Sigmoid colon (tissue), 7 donors: ENCODE results near the gene ADARB2. TPM values are rescaled to one million over a fixed set of nuclear protein-coding genes. Genes with fewer than 3 reads are reported as not detected.

Experiments used
- DNase-seq: peaks from one replicate; pipeline ENCODE4 v3.0.0-alpha.2; 2019
- H3K27ac ChIP-seq, 4 donors: fragments of 200-600 bp; sonication (generic); one replicate each; pipeline ENCODE4 v1.5.1; 2016 to 2019; ENCODE audit warnings: mild to moderate bottlenecking in 1 of 4
- H3K27me3 ChIP-seq, 3 donors: fragments of 200-600 bp; sonication (generic); one replicate each; pipeline ENCODE4 v1.5.1; 2019; ENCODE audit warnings: mild to moderate bottlenecking in 1 of 3
- H3K36me3 ChIP-seq, 4 donors: fragments of 200-600 bp; sonication (generic); one replicate each; pipeline ENCODE4 v1.5.1; 2016 to 2019
- H3K4me1 ChIP-seq, 4 donors: fragments of 200-600 bp; sonication (generic); one replicate each; pipeline ENCODE4 v1.5.1; 2017 to 2019
- H3K4me3 ChIP-seq, 4 donors: fragments of 200-600 bp; sonication (generic); one replicate each; pipeline ENCODE4 v1.5.1; 2017 to 2019; ENCODE audit warnings: mild to moderate bottlenecking in 2 of 4, moderate library complexity in 1 of 4
- H3K9me3 ChIP-seq, 4 donors: fragments of 200-600 bp in 3 of 4; sonication (generic) in 3 of 4; one replicate each; pipeline versions ENCODE4 v1.5.1 to v1.6.1; 2013 to 2019
- CTCF ChIP-seq, 4 experiments: fragments of 450-650 bp in 3 of 4; fragments of 200-600 bp in 1 of 4; IDR thresholded peaks; one replicate each; pipeline ENCODE4 v1.5.1; 2016 to 2019; ENCODE audit warnings: antibody characterized with exemption in 4 of 4, mild to moderate bottlenecking in 3 of 4, moderate library complexity in 2 of 4
- EP300 ChIP-seq, 4 donors: sonication (generic); formaldehyde crosslinking; IDR thresholded peaks; one replicate each; pipeline ENCODE4 v1.6.1; 2017; ENCODE audit warnings: antibody characterized with exemption in 4 of 4
- POLR2A ChIP-seq, 2 donors: fragments of 450-650 bp; IDR thresholded peaks; one replicate each; pipeline ENCODE4 v1.6.1; 2016; ENCODE audit warnings: antibody characterized with exemption in 2 of 2, mild to moderate bottlenecking in 2 of 2, moderate library complexity in 2 of 2
- POLR2AphosphoS5 ChIP-seq, 4 donors: sonication (generic); formaldehyde crosslinking; IDR thresholded peaks; one replicate each; pipeline ENCODE4 v1.6.1; 2017; ENCODE audit warnings: antibody characterized with exemption in 4 of 4
- WGBS, 2 donors: extraction: QIAGEN DNeasy Blood & Tissue Kit; methylation state at CpG; one replicate each; pipeline ENCODE4 v1.1.7; 2013; 5-methylcytosine and 5-hydroxymethylcytosine counted together
- intact Hi-C: fragments of 100-400 bp; cut with DNase I; formaldehyde crosslinking; loops from one replicate; pipeline ENCODE4 v1.15.1; 2023
- polyA plus RNA-seq, 3 donors: library from polyadenylated mRNA; stranded (reverse); fragments of 200-250 nt; gene quantifications; one replicate each; pipeline ENCODE4 v1.2.3, GENCODE V29; 2013
- total RNA-seq, 4 donors: library from RNA; depleted of rRNA; stranded (reverse); fragments of >200 nt; gene quantifications; one replicate each; pipeline ENCODE4 v1.1.0, GENCODE V29; 2016
- donor health status: healthy with polysubstance abuse.
- donor health status: Bipolar disorder and iron deficiency.
- donor health status: healthy.

The ADARB2 gene
- total and polyA plus RNA-seq, 7 donors, result 0.60 to 5.9 (median 3.5) TPM; not detected in 1

GRCh38 chr10:1188558-1189135 lies 548.7 kb downstream of the ADARB2 start:
- no peak for TF ChIP-seq CTCF (IDR thresholded peaks at IDR 0.05)
- no peak for TF ChIP-seq EP300 (IDR thresholded peaks at IDR 0.05)
- no peak for TF ChIP-seq POLR2AphosphoS5 (IDR thresholded peaks at IDR 0.05)
- no peaks in the 10 kb centered on the region for H3K9me3 ChIP-seq
- DNase-seq, result peak; percentile 46
- H3K4me3 ChIP-seq, result no peak overlapping the region
- 83 to 93% methylated on average over 14 of the region's 14 CpGs for WGBS, 2 donors
- H3K27me3 ChIP-seq, result no peaks in the 10 kb centered on the region
- no peaks in the 10 kb centered on the region for H3K36me3 ChIP-seq
- H3K4me1 ChIP-seq, result no peaks in the 10 kb centered on the region
- intact Hi-C loops, result no loop called here
- H3K27ac ChIP-seq, result peak overlapping the region in 3 of 4 donors; percentile 10 to 62 (median 47)

GRCh38 chr10:1187855-1188557 lies 549.3 kb downstream of the ADARB2 start:
- H3K27me3 ChIP-seq, result peaks cover 0 to 2% (median 0%) of the 10 kb centered on the region in 3 donors
- H3K9me3 ChIP-seq, result no peaks in the 10 kb centered on the region
- no peak for TF ChIP-seq POLR2A (IDR thresholded peaks at IDR 0.05)
- TF ChIP-seq POLR2AphosphoS5 (IDR thresholded peaks at IDR 0.05), result peak in 3 of 4 donors; percentile 41 to 57 (median 46)
- TF ChIP-seq EP300 (IDR thresholded peaks at IDR 0.05), result peak in 3 of 4 donors; percentile 20 to 44 (median 32)
- no peak for TF ChIP-seq CTCF (IDR thresholded peaks at IDR 0.05)
- peak overlapping the region in 3 of 4 donors; percentile 52 to 62 (median 53) for H3K27ac ChIP-seq
- no peaks in the 10 kb centered on the region for H3K4me1 ChIP-seq
- 26 to 70% methylated on average over 11 of the region's 11 CpGs for WGBS, 2 donors
- intact Hi-C loops, result no loop called here
- H3K36me3 ChIP-seq, result no peaks in the 10 kb centered on the region
- DNase-seq, result peak; percentile 53
- H3K4me3 ChIP-seq, result no peak overlapping the region

GRCh38 chr10:1187151-1187854 lies 550.0 kb downstream of the ADARB2 start:
- Histone ChIP-seq H3K36me3 (no peaks in the 10 kb centered on the region), H3K27ac (peak overlapping the region in 3 of 4 donors; percentile 50 to 53 (median 52)), H3K4me3 (no peak overlapping the region), H3K4me1 (no peaks in the 10 kb centered on the region), H3K9me3 (no peaks in the 10 kb centered on the region), H3K27me3 (peaks cover 0 to 6% (median 0%) of the 10 kb centered on the region in 3 donors)
- intact Hi-C loops, result no loop called here
- WGBS, 2 donors, result 84 to 91% methylated on average over 29 of the region's 29 CpGs
- peak; percentile 58 for DNase-seq
- TF ChIP-seq POLR2A (IDR thresholded peaks at IDR 0.05), result no peak
- TF ChIP-seq EP300 (IDR thresholded peaks at IDR 0.05), result no peak
- TF ChIP-seq POLR2AphosphoS5 (IDR thresholded peaks at IDR 0.05), result no peak
- no peak for TF ChIP-seq CTCF (IDR thresholded peaks at IDR 0.05)

GRCh38 chr10:1186683-1186990 lies 550.7 kb downstream of the ADARB2 start:
- H3K27ac ChIP-seq, result no peak overlapping the region
- intact Hi-C loops, result no loop called here
- DNase-seq, result peak; percentile 40
- H3K9me3 ChIP-seq, result no peaks in the 10 kb centered on the region
- peaks cover 0 to 6% (median 0%) of the 10 kb centered on the region in 3 donors for H3K27me3 ChIP-seq
- 83 to 84% methylated on average over 7 of the region's 7 CpGs for WGBS, 2 donors
- TF ChIP-seq POLR2AphosphoS5 (IDR thresholded peaks at IDR 0.05), result no peak
- no peak for TF ChIP-seq EP300 (IDR thresholded peaks at IDR 0.05)
- no peak for TF ChIP-seq POLR2A (IDR thresholded peaks at IDR 0.05)
- no peak for TF ChIP-seq CTCF (IDR thresholded peaks at IDR 0.05)
- no peaks in the 10 kb centered on the region for H3K36me3 ChIP-seq
- H3K4me1 ChIP-seq, result no peaks in the 10 kb centered on the region
- H3K4me3 ChIP-seq, result no peak overlapping the region
